HepG2 (cell line): Measurements from ENCODE around the gene CBLN3. TPM values are rescaled to one million over a fixed set of nuclear protein-coding genes. Genes with fewer than 3 reads are reported as not detected.
A peak's percentile ranks its signal among the peaks of the same experiment; 100 is the strongest.

Experiments
- ATAC-seq: fragments of 200-7000 bp; cut with Tn5 transposase; 3 replicates; pipeline ENCODE4 v1.9.1; 2020; ENCODE audit warnings: mild to moderate bottlenecking, moderate library complexity
- BruUV-seq: library from RNA; stranded (reverse); fragments of 400-500 nt; replicated peaks from 2 replicates; lab custom pipeline; 2021; lab: Mats Ljungman, UMichigan
- CTCF ChIA-PET: fragments of 300-600 bp; formaldehyde crosslinking; extraction: SDS; loops from one replicate; lab custom pipeline; 2021; ENCODE audit warnings: low total read pairs, inconsistent platforms, low intra/inter-chr PET ratio; lab: Yijun Ruan, JAX
- POLR2A ChIA-PET: fragments of 350-600 bp; sonication (Branson Sonifier 250); formaldehyde crosslinking; loops from one replicate; lab custom pipeline; 2020; ENCODE audit warnings: antibody characterized with exemption, inconsistent platforms; lab: Yijun Ruan, JAX
- DNase-seq: peaks from one replicate; pipeline ENCODE4 v3.0.0-alpha.2; 2015; ENCODE audit warnings: low spot score
- FAIRE-seq: peaks from 3 replicates; lab custom pipeline; 2011; peaks lifted over from hg19 to GRCh38; lab: Jason Lieb, UNC
- H2AFZ ChIP-seq: one replicate; pipeline ENCODE4 v1.6.1; 2011; ENCODE audit warnings: low read length, inconsistent platforms
- H3K27ac ChIP-seq: fragments of 300-600 bp; 3 replicates; pipeline ENCODE4 v1.8.0; 2011; ENCODE audit warnings: mixed run types, mild to moderate bottlenecking, mixed read lengths, low read length, inconsistent platforms; ENCODE audit not compliant: insufficient read depth; ENCODE audit errors: extremely low read length
- H3K27me3 ChIP-seq, 2 experiments: fragments of 200-600 bp in 1 of 2; 2 replicates in 1 of 2; 3 replicates in 1 of 2; pipeline versions ENCODE4 v1.6.0 to v1.8.0; 2011; ENCODE audit warnings: low read length in 2 of 2, mild to moderate bottlenecking in 2 of 2, moderate library complexity in 2 of 2, inconsistent platforms in 1 of 2; ENCODE audit not compliant: insufficient read depth in 2 of 2, control insufficient read depth in 1 of 2
- H3K36me3 ChIP-seq, 2 experiments: fragments of 200-600 bp in 1 of 2; replicated peaks in 1 of 2; 2 replicates in 1 of 2; 3 replicates in 1 of 2; pipeline versions ENCODE4 v1.5.1 to v1.8.0; 2011; ENCODE audit warnings: low read length in 2 of 2, inconsistent platforms in 1 of 2; ENCODE audit not compliant: insufficient read depth in 2 of 2, control insufficient read depth in 1 of 2
- H3K4me1 ChIP-seq: 2 replicates; pipeline ENCODE4 v1.5.1; 2012; ENCODE audit warnings: low read length, inconsistent platforms; ENCODE audit not compliant: insufficient read depth
- H3K4me2 ChIP-seq: 2 replicates; pipeline ENCODE4 v1.6.0; 2011; ENCODE audit warnings: low read depth, low read length, inconsistent platforms
- H3K4me3 ChIP-seq, 3 experiments: fragments of 200-600 bp in 1 of 3; sonication (generic), shearing (Covaris generic) in 1 of 3; replicated peaks in 1 of 3; 2 replicates each; pipeline ENCODE4 v1.5.1; 2011 to 2016; ENCODE audit warnings: low read length in 3 of 3, inconsistent platforms in 2 of 3, low read depth in 2 of 3, mild to moderate bottlenecking in 2 of 3, control low read depth in 1 of 3, mixed read lengths in 1 of 3; ENCODE audit not compliant: insufficient read depth in 1 of 3
- H3K79me2 ChIP-seq: one replicate; pipeline ENCODE4 v1.6.1; 2011; ENCODE audit warnings: low read length, inconsistent platforms; ENCODE audit not compliant: insufficient read depth
- H3K9ac ChIP-seq: 2 replicates; pipeline ENCODE4 v1.6.0; 2011; ENCODE audit warnings: mild to moderate bottlenecking, low read depth, low read length, inconsistent platforms; ENCODE audit not compliant: insufficient read depth
- H3K9me3 ChIP-seq: 2 replicates; pipeline ENCODE4 v1.5.1; 2012; ENCODE audit warnings: mild to moderate bottlenecking, low read length
- H4K20me1 ChIP-seq: 2 replicates; pipeline ENCODE4 v1.6.0; 2011; ENCODE audit warnings: inconsistent platforms, mild to moderate bottlenecking, low read length, moderate library complexity; ENCODE audit not compliant: insufficient read depth
- ARNT2 ChIP-seq: sonication (generic); formaldehyde crosslinking; IDR thresholded peaks from 2 replicates; pipeline ENCODE4 v1.8.0; 2022; ENCODE audit warnings: mild to moderate bottlenecking, low read depth, missing genetic modification reagents, moderate library complexity
- ATF7 ChIP-seq, 2 experiments: fragments of 450-650 bp in 1 of 2; sonication (generic) in 1 of 2; formaldehyde crosslinking in 1 of 2; IDR thresholded peaks; 2 replicates each; pipeline versions ENCODE4 v1.4.0 to v1.6.1; 2016 to 2020; ENCODE audit warnings: antibody characterized with exemption in 1 of 2, mild to moderate bottlenecking in 1 of 2, missing genetic modification reagents in 1 of 2
- CREB3 ChIP-seq: sonication (generic); formaldehyde crosslinking; IDR thresholded peaks from 2 replicates; pipeline ENCODE4 v1.5.0; 2020; ENCODE audit warnings: missing genetic modification reagents
- ETS1 ChIP-seq: sonication (generic); formaldehyde crosslinking; IDR thresholded peaks from 2 replicates; pipeline ENCODE4 v1.4.0; 2020; ENCODE audit warnings: missing genetic modification reagents
- ETV5 ChIP-seq: IDR thresholded peaks from 2 replicates; pipeline ENCODE4 v1.6.1; 2018; ENCODE audit warnings: missing biosample characterization, missing genetic modification reagents, inconsistent platforms, borderline replicate concordance
- FOXO4 ChIP-seq: sonication (generic); formaldehyde crosslinking; conservative IDR thresholded peaks from 2 replicates; pipeline ENCODE4 v1.8.1; 2023; ENCODE audit warnings: missing genetic modification reagents
- GMEB2 ChIP-seq: IDR thresholded peaks from 2 replicates; pipeline ENCODE4 v1.6.1; 2016; ENCODE audit warnings: missing biosample characterization, missing genetic modification reagents, low read depth
- SAP130 ChIP-seq: IDR thresholded peaks from 2 replicates; pipeline ENCODE4 v1.6.1; 2016; ENCODE audit warnings: low read depth
- TP53 ChIP-seq: sonication (generic); formaldehyde crosslinking; conservative IDR thresholded peaks from 2 replicates; pipeline ENCODE4 v1.4.0; 2020; ENCODE audit warnings: missing genetic modification reagents
- ZFYVE20 ChIP-seq: sonication (generic); formaldehyde crosslinking; IDR thresholded peaks from 2 replicates; pipeline ENCODE4 v1.8.0; 2023; ENCODE audit warnings: low read depth, mild to moderate bottlenecking, moderate library complexity, missing genetic modification reagents, borderline replicate concordance
- ZNF18 ChIP-seq: sonication (generic); formaldehyde crosslinking; IDR thresholded peaks from 2 replicates; pipeline ENCODE4 v1.8.0; 2022; ENCODE audit warnings: mild to moderate bottlenecking, missing genetic modification reagents; ENCODE audit not compliant: insufficient replicate concordance
- ZNF367 ChIP-seq: sonication (generic); formaldehyde crosslinking; IDR thresholded peaks from 2 replicates; pipeline ENCODE4 v1.4.0; 2020; ENCODE audit warnings: missing genetic modification reagents, borderline replicate concordance
- ZNF580 ChIP-seq: IDR thresholded peaks from 2 replicates; pipeline ENCODE4 v1.6.1; 2016; ENCODE audit warnings: low read depth, borderline replicate concordance
- ZNF629 ChIP-seq: sonication (generic); formaldehyde crosslinking; conservative IDR thresholded peaks from 2 replicates; pipeline ENCODE4 v1.5.0; 2020; ENCODE audit warnings: missing genetic modification reagents
- WGBS: methylation state at CpG from one replicate; pipeline ENCODE4 v1.1.6; 2017; ENCODE audit warnings: low lambda C conversion rate; 5-methylcytosine and 5-hydroxymethylcytosine counted together
- in situ Hi-C: cut with HindIII; loops from 2 replicates; pipeline ENCODE4 v1.10.0; 2017; ENCODE audit warnings: low pct_unique_long_range_greater_than_20kb; ENCODE audit not compliant: extremely low pct_ligation_motif_present
- intact Hi-C: fragments of 100-400 bp; cut with micrococcal nuclease; formaldehyde crosslinking; loops from one replicate; pipeline ENCODE4 v1.10.0; 2022; ENCODE audit not compliant: unreplicated experiment
- polyA plus RNA-seq, 8 experiments: library from polyadenylated mRNA; depleted of rRNA in 3 of 8; stranded (reverse) in 7 of 8; unstranded in 1 of 8; fragments of >200 nt; fragmentation: Illumina TruSeq in 4 of 8; extraction: Trizol in 4 of 8; gene quantifications; 2 replicates each; pipeline versions ENCODE4 v1.2.1 to v1.2.3, GENCODE V29; 2011 to 2016; ENCODE audit warnings: low read depth in 4 of 8, missing spikeins in 1 of 8, mixed read lengths in 1 of 8; ENCODE audit not compliant: insufficient read depth in 1 of 8
- total RNA-seq, 5 experiments: library from RNA; depleted of rRNA; stranded (reverse); fragments of >200 nt; fragmentation: Illumina TruSeq; extraction: Trizol; gene quantifications; 2 replicates each; pipeline ENCODE4 v1.2.3, GENCODE V29; 2016; ENCODE audit warnings: low read depth in 1 of 5

CBLN3 gene
- total and polyA plus RNA-seq, 2 of the 13 experiments (the other 11 are each of a cell fraction or from before 2014, with no cell fraction given), result 0.66 to 0.98 TPM

GRCh38 chr14:24428628-24429394 is 657 bp downstream of the CBLN3 start:
- Histone ChIP-seq H3K27ac (peak overlapping the region; percentile 66), H3K36me3 (peaks cover 16 to 17% of the 10 kb centered on the region in 2 experiments), H2AFZ (peak overlapping the region; percentile 18), H3K79me2 (peaks cover 6% of the 10 kb centered on the region), H3K27me3 (no peaks in the 10 kb centered on the region; a peak in 1 of 5 replicates), H3K9ac (peak overlapping the region; percentile 79), H3K4me2 (peak overlapping the region; percentile 86), H3K4me3 (peak overlapping the region; percentile 65 to 82 (median 80); a peak in 5 of 6 replicates), H4K20me1 (peaks cover 16% of the 10 kb centered on the region), H3K9me3 (no peaks in the 10 kb centered on the region), H3K4me1 (peaks cover 74% of the 10 kb centered on the region)
- FAIRE-seq (no peak), ATAC-seq (no peak; the same call in 1 of the 3 replicates), DNase-seq (no peak)
- in situ Hi-C loops, result no loop called here
- 87% methylated on average over 17 of the region's 18 CpGs for WGBS
- ChIA-PET CTCF (interaction anchor here (8.8 to 11.8 kb wide), 2 partner anchors 64 to 97 kb away, joined by 235 to 295 read pairs; partner anchors contain the start of genes ADCY4 and NFATC4), POLR2A (interaction anchor here (0.7 to 9.1 kb wide), 14 partner anchors 8 to 1334 kb away, joined by 3 to 242 read pairs (median 10); partner anchors contain the start of genes ACIN1, BCL2L2, C14orf119 and CHMP4A)
- intact Hi-C loops, result no loop called here
- BruUV-seq, result no TSS peak
- TF ChIP-seq ZNF18 (CRISPR knock-in tag), result no peak
- TF ChIP-seq ZNF367, result no peak
- peak; percentile 77; the same call in 1 of the 2 replicates for TF ChIP-seq ZFYVE20 (CRISPR knock-in tag)
- no peak for TF ChIP-seq SAP130
- no peak for TF ChIP-seq TP53 (CRISPR knock-in tag)
- TF ChIP-seq ETV5 (CRISPR knock-in tag), result peak; percentile 14; the same call in 1 of the 2 replicates
- TF ChIP-seq ZNF580 (CRISPR knock-in tag), result no peak
- TF ChIP-seq GMEB2 (CRISPR knock-in tag), result no peak
- TF ChIP-seq CREB3 (CRISPR knock-in tag), result no peak
- TF ChIP-seq ARNT2 (CRISPR knock-in tag), result no peak
- no peak for TF ChIP-seq ZNF629 (CRISPR knock-in tag)
- TF ChIP-seq FOXO4 (CRISPR knock-in tag), result 0 out of 2 replicates have a peak, but pooled peaks have one; percentile 84
- no peak for TF ChIP-seq ATF7 (IDR thresholded peaks at IDR 0.05)
- peak; percentile 47; the same call in 1 of the 2 replicates for TF ChIP-seq ATF7 (CRISPR knock-in tag; IDR thresholded peaks at IDR 0.05)
- TF ChIP-seq ETS1, result no peak
